Measurements from ENCODE around the gene FIBCD1.

DNA sequence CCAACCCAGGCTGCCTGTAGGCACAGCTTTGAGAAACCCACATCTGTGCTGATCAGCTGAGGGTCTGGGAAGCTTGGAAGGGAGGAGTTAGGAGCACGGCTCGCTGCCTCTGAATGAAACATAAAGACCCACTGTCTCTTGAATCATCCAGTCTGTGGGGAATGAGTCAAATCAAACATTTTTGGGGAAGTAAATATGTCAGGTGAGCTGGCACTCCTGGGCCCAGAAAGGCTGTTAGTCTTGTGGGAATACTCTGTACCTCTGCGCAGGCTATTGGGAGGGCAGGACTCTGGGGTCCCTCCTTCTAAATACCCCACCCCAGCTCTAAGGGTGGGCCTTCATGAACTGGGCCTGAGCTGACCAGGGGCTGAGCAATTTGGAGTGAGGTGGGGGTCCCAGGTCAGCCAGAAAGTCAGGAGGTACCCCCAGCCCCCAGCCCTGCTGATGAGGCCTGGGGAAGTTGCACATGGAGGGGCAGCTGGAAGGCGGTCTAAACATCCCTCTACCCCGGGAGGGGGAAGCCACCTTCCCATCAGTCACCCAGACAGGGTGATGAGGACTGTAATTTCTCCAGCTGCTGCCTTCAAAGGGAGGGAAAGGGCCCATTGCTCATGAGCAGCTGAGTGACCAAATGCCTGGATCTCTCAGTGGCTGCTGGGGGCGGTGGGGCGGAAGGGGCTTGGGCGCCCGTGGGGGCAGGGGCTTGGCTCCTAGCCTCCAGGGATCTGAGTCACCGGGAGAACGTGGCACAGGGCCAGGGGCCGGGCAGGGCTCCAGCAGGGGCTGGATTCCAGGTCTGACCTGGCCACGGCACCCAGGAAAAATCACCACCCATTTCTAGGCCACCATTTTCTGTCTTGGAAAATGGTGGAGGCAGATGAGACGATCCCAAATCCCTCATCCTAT lies 10.8 kb downstream of the FIBCD1 start:
- TF ChIP-seq, protein P1, sequence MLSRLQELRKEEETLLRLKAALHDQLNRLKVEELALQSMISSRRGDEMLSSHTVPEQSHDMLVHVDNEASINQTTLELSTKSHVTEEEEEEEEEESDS (CRISPR knock-in tag; IDR thresholded peaks at IDR 0.05), result no peak
- TF ChIP-seq GABPB1 (CRISPR knock-in tag; IDR thresholded peaks at IDR 0.05), result no peak
- TF ChIP-seq, protein P2, sequence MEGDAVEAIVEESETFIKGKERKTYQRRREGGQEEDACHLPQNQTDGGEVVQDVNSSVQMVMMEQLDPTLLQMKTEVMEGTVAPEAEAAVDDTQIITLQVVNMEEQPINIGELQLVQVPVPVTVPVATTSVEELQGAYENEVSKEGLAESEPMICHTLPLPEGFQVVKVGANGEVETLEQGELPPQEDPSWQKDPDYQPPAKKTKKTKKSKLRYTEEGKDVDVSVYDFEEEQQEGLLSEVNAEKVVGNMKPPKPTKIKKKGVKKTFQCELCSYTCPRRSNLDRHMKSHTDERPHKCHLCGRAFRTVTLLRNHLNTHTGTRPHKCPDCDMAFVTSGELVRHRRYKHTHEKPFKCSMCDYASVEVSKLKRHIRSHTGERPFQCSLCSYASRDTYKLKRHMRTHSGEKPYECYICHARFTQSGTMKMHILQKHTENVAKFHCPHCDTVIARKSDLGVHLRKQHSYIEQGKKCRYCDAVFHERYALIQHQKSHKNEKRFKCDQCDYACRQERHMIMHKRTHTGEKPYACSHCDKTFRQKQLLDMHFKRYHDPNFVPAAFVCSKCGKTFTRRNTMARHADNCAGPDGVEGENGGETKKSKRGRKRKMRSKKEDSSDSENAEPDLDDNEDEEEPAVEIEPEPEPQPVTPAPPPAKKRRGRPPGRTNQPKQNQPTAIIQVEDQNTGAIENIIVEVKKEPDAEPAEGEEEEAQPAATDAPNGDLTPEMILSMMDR (IDR thresholded peaks at IDR 0.05 in 2 of 3, conservative IDR thresholded peaks at IDR 0.05 in 1 of 3; ENCODE audit: insufficient read depth in 2 of 3, low read depth in 1 of 3, low read length in 3 of 3), result no peak
- TF ChIP-seq NFATC3 (IDR thresholded peaks at IDR 0.05), result no peak
- TF ChIP-seq SMARCE1 (IDR thresholded peaks at IDR 0.05), result no peak
- no peak for TF ChIP-seq TCF7 (IDR thresholded peaks at IDR 0.05; ENCODE audit: borderline replicate concordance)

Data from K562 (cell line).